C4-2B (cell line): ENCODE data around the gene HSDL1.

ENCODE experiments used
- CTCF ChIP-seq: fragments of 450-650 bp; conservative IDR thresholded peaks from 2 replicates; pipeline ENCODE4 v1.5.1; 2017; ENCODE audit warnings: mild to moderate bottlenecking
- ZFX ChIP-seq: fragments of 450-650 bp; IDR thresholded peaks from 2 replicates; pipeline ENCODE4 v1.6.1; 2017

GRCh38 chr16:84175350-84176081 is 30.5 kb upstream of the HSDL1 start:
- TF ChIP-seq CTCF (peak; percentile 88), ZFX (no peak)
